Calu3 (cell line): ENCODE data around the gene TMEM273. TPM values are rescaled to one million over a fixed set of nuclear protein-coding genes. Genes with fewer than 3 reads are reported as not detected.

Experiments used
- BruUV-seq: library from RNA; stranded (reverse); fragments of 400-500 nt; replicated peaks from 2 replicates; lab custom pipeline; 2021; lab: Mats Ljungman, UMichigan
- CTCF ChIA-PET: fragments of 300-600 bp; sonication (Branson Sonifier 250); formaldehyde crosslinking; loops from one replicate; lab custom pipeline; 2022; ENCODE audit warnings: antibody characterized with exemption; lab: Charles Lee
- DNase-seq: peaks from one replicate; pipeline ENCODE4 v3.0.0; 2022
- H3K27ac Mint-ChIP-seq: one replicate; pipeline ENCODE4 v1.8.0; 2022; ENCODE audit warnings: mixed read lengths; ENCODE audit not compliant: unreplicated experiment
- H3K27me3 Mint-ChIP-seq: one replicate; pipeline ENCODE4 v1.8.0; 2022; ENCODE audit warnings: mixed read lengths; ENCODE audit not compliant: unreplicated experiment
- H3K36me3 Mint-ChIP-seq: one replicate; pipeline ENCODE4 v1.8.0; 2022; ENCODE audit warnings: mild to moderate bottlenecking, moderate library complexity, mixed read lengths; ENCODE audit not compliant: insufficient read depth, unreplicated experiment
- H3K4me1 Mint-ChIP-seq: one replicate; pipeline ENCODE4 v1.8.0; 2022; ENCODE audit warnings: mild to moderate bottlenecking, low read depth, mixed read lengths; ENCODE audit not compliant: unreplicated experiment
- H3K4me3 Mint-ChIP-seq: one replicate; pipeline ENCODE4 v1.8.0; 2022; ENCODE audit warnings: mild to moderate bottlenecking, low read depth, moderate library complexity, mixed read lengths; ENCODE audit not compliant: unreplicated experiment
- H3K9me3 Mint-ChIP-seq: one replicate; pipeline ENCODE4 v1.8.0; 2022; ENCODE audit warnings: low read depth, mixed read lengths; ENCODE audit not compliant: unreplicated experiment
- intact Hi-C: fragments of 100-400 bp; cut with micrococcal nuclease; formaldehyde crosslinking; loops from one replicate; pipeline ENCODE4 v1.10.0; 2022; ENCODE audit not compliant: unreplicated experiment
- total RNA-seq: library from RNA; stranded (reverse); gene quantifications from 2 replicates; pipeline ENCODE4 v1.2.3, GENCODE V29; 2022
- TF ChIP-seq, protein P1 (sequence below): fragments of 200-600 bp; IDR thresholded peaks from one replicate; pipeline ENCODE4 v1.8.0; 2022; ENCODE audit warnings: antibody characterized with exemption; ENCODE audit not compliant: unreplicated experiment

The TMEM273 gene
- total RNA-seq, 1 experiment from 2014 or later = not detected

DNA sequence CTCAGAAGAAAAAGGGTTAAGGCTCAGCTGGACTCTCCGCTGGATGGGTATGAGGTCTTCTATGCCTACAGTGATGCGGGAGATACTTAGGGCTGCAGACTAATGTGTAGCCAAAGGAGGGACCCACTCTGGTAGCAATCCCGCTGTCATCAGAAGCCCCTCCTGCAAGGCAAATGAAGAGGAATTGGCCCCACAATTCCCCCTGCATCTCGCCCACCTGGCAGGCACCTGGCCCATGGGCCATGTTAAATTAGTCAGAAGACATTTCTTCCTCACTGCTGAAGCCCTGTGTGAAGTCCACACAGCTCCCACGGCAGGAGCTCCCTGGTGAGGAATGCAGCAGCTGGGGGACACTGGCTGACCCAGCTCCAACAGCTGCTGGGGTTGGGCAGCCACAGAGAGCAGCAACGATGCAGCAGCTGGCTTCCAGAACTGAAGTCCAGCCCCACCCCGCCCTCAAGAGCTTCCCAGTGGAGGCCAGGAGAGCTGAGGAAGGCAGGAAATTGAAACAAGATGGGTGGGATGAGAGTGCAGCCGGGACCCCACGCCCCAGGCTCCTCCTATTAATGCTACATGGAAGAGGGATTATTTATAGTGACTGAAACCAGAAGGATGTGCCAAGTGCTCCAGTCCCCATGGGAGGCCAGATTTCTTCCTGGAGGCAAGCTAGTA lies 78.4 kb downstream of the TMEM273 start:
- intact Hi-C loops = no loop called here
- Mint-ChIP-seq H3K36me3 (no peaks in the 10 kb centered on the region), H3K4me1 (no peaks in the 10 kb centered on the region), H3K9me3 (no peaks in the 10 kb centered on the region), H3K27me3 (peaks cover 63% of the 10 kb centered on the region), H3K4me3 (no peak overlapping the region), H3K27ac (no peak overlapping the region)
- CTCF ChIA-PET = no interaction called here
- DNase-seq = no peak
- BruUV-seq = no TSS peak
- TF ChIP-seq, protein P1, sequence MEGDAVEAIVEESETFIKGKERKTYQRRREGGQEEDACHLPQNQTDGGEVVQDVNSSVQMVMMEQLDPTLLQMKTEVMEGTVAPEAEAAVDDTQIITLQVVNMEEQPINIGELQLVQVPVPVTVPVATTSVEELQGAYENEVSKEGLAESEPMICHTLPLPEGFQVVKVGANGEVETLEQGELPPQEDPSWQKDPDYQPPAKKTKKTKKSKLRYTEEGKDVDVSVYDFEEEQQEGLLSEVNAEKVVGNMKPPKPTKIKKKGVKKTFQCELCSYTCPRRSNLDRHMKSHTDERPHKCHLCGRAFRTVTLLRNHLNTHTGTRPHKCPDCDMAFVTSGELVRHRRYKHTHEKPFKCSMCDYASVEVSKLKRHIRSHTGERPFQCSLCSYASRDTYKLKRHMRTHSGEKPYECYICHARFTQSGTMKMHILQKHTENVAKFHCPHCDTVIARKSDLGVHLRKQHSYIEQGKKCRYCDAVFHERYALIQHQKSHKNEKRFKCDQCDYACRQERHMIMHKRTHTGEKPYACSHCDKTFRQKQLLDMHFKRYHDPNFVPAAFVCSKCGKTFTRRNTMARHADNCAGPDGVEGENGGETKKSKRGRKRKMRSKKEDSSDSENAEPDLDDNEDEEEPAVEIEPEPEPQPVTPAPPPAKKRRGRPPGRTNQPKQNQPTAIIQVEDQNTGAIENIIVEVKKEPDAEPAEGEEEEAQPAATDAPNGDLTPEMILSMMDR = no peak

GRCh38 chr10:49108656-49109055 lies 79.5 kb downstream of the TMEM273 start:
- peaks cover 74% of the 10 kb centered on the region for H3K27me3 Mint-ChIP-seq
- TF ChIP-seq, protein P1 = no peak
- intact Hi-C loops = no loop called here
- CTCF ChIA-PET = no interaction called here
- no peaks in the 10 kb centered on the region for H3K9me3 Mint-ChIP-seq
- no peak overlapping the region for H3K4me3 Mint-ChIP-seq
- no peak overlapping the region for H3K27ac Mint-ChIP-seq
- H3K4me1 Mint-ChIP-seq = no peaks in the 10 kb centered on the region
- no peak for DNase-seq
- no peaks in the 10 kb centered on the region for H3K36me3 Mint-ChIP-seq
- BruUV-seq = no TSS peak

- DNase-seq = no peak
- no peak overlapping the region for H3K4me3 Mint-ChIP-seq
- H3K36me3 Mint-ChIP-seq = no peaks in the 10 kb centered on the region
- CTCF ChIA-PET = no interaction called here
- intact Hi-C loops = no loop called here
- no TSS peak for BruUV-seq
- H3K4me1 Mint-ChIP-seq = no peaks in the 10 kb centered on the region
- TF ChIP-seq, protein P1 = no peak
- H3K27me3 Mint-ChIP-seq = peaks cover 75% of the 10 kb centered on the region
- no peaks in the 10 kb centered on the region for H3K9me3 Mint-ChIP-seq
- no peak overlapping the region for H3K27ac Mint-ChIP-seq
These were observed 80.3 kb downstream of the TMEM273 start for GRCh38 chr10:49107887-49108267.

DNA sequence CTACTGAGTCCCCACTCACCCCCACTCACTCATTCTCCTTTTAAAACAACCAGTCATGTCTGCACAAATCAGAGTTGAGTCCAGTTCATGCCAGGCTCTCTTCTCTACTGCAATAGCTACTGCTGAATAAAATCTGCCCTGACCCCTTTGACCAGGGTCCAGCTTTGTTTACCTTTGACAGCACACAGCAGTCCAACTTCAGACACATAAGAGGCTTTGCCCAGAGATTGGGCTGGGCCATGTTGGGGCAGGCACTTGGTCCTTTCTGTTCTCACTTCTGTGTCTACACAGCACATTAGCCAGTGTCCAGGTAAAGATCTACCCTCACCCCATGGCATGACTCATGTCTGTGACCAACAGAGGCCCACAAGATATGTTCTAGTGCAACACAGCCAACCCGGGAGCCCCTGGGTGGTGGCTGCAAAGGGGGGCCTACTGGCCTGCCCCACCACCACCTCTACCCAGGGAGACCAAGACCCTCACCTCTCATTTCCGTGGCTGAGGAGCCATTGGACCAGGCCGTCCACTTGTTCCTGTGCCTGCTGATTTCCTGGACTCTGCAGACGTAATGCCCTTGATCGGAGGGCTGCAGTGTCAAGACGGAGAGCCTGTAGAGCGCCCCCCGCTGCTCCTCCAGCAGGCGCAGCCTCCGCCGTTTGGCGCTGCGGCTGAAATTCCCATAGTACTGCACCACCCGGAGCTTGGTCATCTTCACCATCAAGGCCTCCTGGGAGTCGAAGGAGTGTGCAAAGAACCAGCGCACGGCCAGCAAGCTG lies 80.9 kb downstream of the TMEM273 start:
- H3K4me3 Mint-ChIP-seq = no peak overlapping the region
- intact Hi-C loops = no loop called here
- H3K4me1 Mint-ChIP-seq = no peaks in the 10 kb centered on the region
- TF ChIP-seq, protein P1 = no peak
- peaks cover 69% of the 10 kb centered on the region for H3K27me3 Mint-ChIP-seq
- CTCF ChIA-PET = no interaction called here
- H3K27ac Mint-ChIP-seq = no peak overlapping the region
- BruUV-seq = no TSS peak
- H3K9me3 Mint-ChIP-seq = no peaks in the 10 kb centered on the region
- DNase-seq = no peak
- no peaks in the 10 kb centered on the region for H3K36me3 Mint-ChIP-seq
